Peyer's patch (tissue), 4 donors: ENCODE data around the gene ANKRD13D. TPM values are rescaled to one million over a fixed set of nuclear protein-coding genes. Genes with fewer than 3 reads are reported as not detected.

Experiments
- DNase-seq, 3 donors: peaks; one replicate each; pipeline ENCODE4 v3.0.0-alpha.2; 2017 to 2019
- H3K27ac ChIP-seq, 4 donors: fragments of 200-600 bp; sonication (generic); one replicate each; pipeline ENCODE4 v1.5.1; 2016 to 2019
- H3K27me3 ChIP-seq, 2 donors: fragments of 200-600 bp; sonication (generic); one replicate each; pipeline ENCODE4 v1.5.1; 2019
- H3K36me3 ChIP-seq, 3 donors: fragments of 200-600 bp; sonication (generic); one replicate each; pipeline ENCODE4 v1.5.1; 2016 to 2019
- H3K4me1 ChIP-seq, 4 donors: fragments of 200-600 bp; sonication (generic); one replicate each; pipeline ENCODE4 v1.5.1; 2016 to 2019
- H3K4me3 ChIP-seq, 4 donors: fragments of 200-600 bp; sonication (generic); 1 replicate in 3 of 4; 2 replicates in 1 of 4; pipeline ENCODE4 v1.5.1; 2016 to 2019; ENCODE audit warnings: mild to moderate bottlenecking in 1 of 4
- H3K9me3 ChIP-seq, 4 donors: fragments of 200-600 bp; sonication (generic); one replicate each; pipeline ENCODE4 v1.5.1; 2016 to 2019; ENCODE audit warnings: mild to moderate bottlenecking in 1 of 4
- CTCF ChIP-seq, 6 experiments: fragments of 450-650 bp in 4 of 6; fragments of 200-600 bp in 2 of 6; sonication (generic) in 1 of 6; IDR thresholded peaks; one replicate each; pipeline ENCODE4 v1.5.1; 2017 to 2019; ENCODE audit warnings: antibody characterized with exemption in 6 of 6, mild to moderate bottlenecking in 3 of 6, moderate library complexity in 1 of 6
- POLR2A ChIP-seq, 2 donors: fragments of 450-650 bp; IDR thresholded peaks; one replicate each; pipeline ENCODE4 v1.5.1; 2017; ENCODE audit warnings: antibody characterized with exemption in 2 of 2, mild to moderate bottlenecking in 2 of 2, moderate library complexity in 2 of 2
- total RNA-seq, 4 donors: library from RNA; depleted of rRNA; stranded (reverse); fragments of >200 nt; gene quantifications; one replicate each; pipeline ENCODE4 v1.1.0, GENCODE V29; 2016

Gene ANKRD13D
- total RNA-seq, 4 donors from 2014 or later = 25.4 to 97.4 (median 41.5) TPM

- no peak for TF ChIP-seq POLR2A (IDR thresholded peaks at IDR 0.05)
- no peak for TF ChIP-seq CTCF (IDR thresholded peaks at IDR 0.05)
- no peaks in the 10 kb centered on the region for H3K9me3 ChIP-seq
- H3K4me3 ChIP-seq = no peak overlapping the region
- no peak for DNase-seq
- no peaks in the 10 kb centered on the region for H3K27me3 ChIP-seq
- H3K4me1 ChIP-seq = peaks cover 0 to 23% (median 4%) of the 10 kb centered on the region in 4 donors
- H3K36me3 ChIP-seq = peaks cover 0 to 49% (median 0%) of the 10 kb centered on the region in 3 donors
- no peak overlapping the region for H3K27ac ChIP-seq
These were observed 17.9 kb downstream of the ANKRD13D start for GRCh38 chr11:67306769-67307544.

GRCh38 chr11:67307545-67308001 lies 18.5 kb downstream of the ANKRD13D start:
- Histone ChIP-seq H3K36me3 (peaks cover 0 to 49% (median 0%) of the 10 kb centered on the region in 3 donors), H3K27me3 (no peaks in the 10 kb centered on the region), H3K9me3 (no peaks in the 10 kb centered on the region), H3K4me3 (no peak overlapping the region), H3K4me1 (peaks cover 0 to 23% (median 4%) of the 10 kb centered on the region in 4 donors), H3K27ac (no peak overlapping the region)
- TF ChIP-seq POLR2A (IDR thresholded peaks at IDR 0.05) (no peak), CTCF (IDR thresholded peaks at IDR 0.05) (no peak)
- DNase-seq = no peak

GRCh38 chr11:67308031-67308866 lies 19.1 kb downstream of the ANKRD13D start:
- TF ChIP-seq CTCF (IDR thresholded peaks at IDR 0.05) (no peak), POLR2A (IDR thresholded peaks at IDR 0.05) (no peak)
- Histone ChIP-seq H3K4me1 (peaks cover 0 to 27% (median under 1%) of the 10 kb centered on the region in 4 donors), H3K9me3 (no peaks in the 10 kb centered on the region), H3K27me3 (no peaks in the 10 kb centered on the region), H3K36me3 (peaks cover 0 to 49% (median 0%) of the 10 kb centered on the region in 3 donors), H3K4me3 (no peak overlapping the region), H3K27ac (no peak overlapping the region)
- DNase-seq = no peak

GRCh38 chr11:67309166-67309565 lies 20.1 kb downstream of the ANKRD13D start:
- TF ChIP-seq CTCF (IDR thresholded peaks at IDR 0.05) (no peak), POLR2A (IDR thresholded peaks at IDR 0.05) (no peak)
- no peak overlapping the region for H3K4me3 ChIP-seq
- no peak overlapping the region for H3K27ac ChIP-seq
- H3K36me3 ChIP-seq = peaks cover 0 to 49% (median 0%) of the 10 kb centered on the region in 3 donors
- H3K27me3 ChIP-seq = no peaks in the 10 kb centered on the region
- DNase-seq = no peak
- H3K4me1 ChIP-seq = peaks cover 0 to 28% (median 0%) of the 10 kb centered on the region in 4 donors
- H3K9me3 ChIP-seq = no peaks in the 10 kb centered on the region

GRCh38 chr11:67309661-67310061 lies 20.6 kb downstream of the ANKRD13D start:
- Histone ChIP-seq H3K4me3 (no peak overlapping the region), H3K27ac (no peak overlapping the region), H3K36me3 (peaks cover 0 to 49% (median 0%) of the 10 kb centered on the region in 3 donors), H3K4me1 (peaks cover 0 to 23% (median 0%) of the 10 kb centered on the region in 4 donors), H3K27me3 (no peaks in the 10 kb centered on the region), H3K9me3 (no peaks in the 10 kb centered on the region)
- peak in 1 of 3 donors; percentile 40 for DNase-seq
- TF ChIP-seq CTCF (IDR thresholded peaks at IDR 0.05) = no peak
- TF ChIP-seq POLR2A (IDR thresholded peaks at IDR 0.05) = no peak
